Colonic mucosa (tissue), 4 donors: ENCODE results near the gene SRSF5. TPM values are rescaled to one million over a fixed set of nuclear protein-coding genes. Genes with fewer than 3 reads are reported as not detected.

Experiments used
- DNase-seq: peaks from one replicate; pipeline ENCODE4 v3.0.0-alpha.2; 2020
- H3K27ac ChIP-seq: fragments of 200-600 bp; one replicate; pipeline ENCODE4 v1.8.0; 2021
- H3K27me3 ChIP-seq: fragments of 200-600 bp; one replicate; pipeline ENCODE4 v1.8.0; 2021
- H3K36me3 ChIP-seq: fragments of 200-600 bp; one replicate; pipeline ENCODE4 v1.8.0; 2021
- H3K4me1 ChIP-seq: fragments of 200-600 bp; one replicate; pipeline ENCODE4 v1.8.0; 2021; ENCODE audit warnings: mild to moderate bottlenecking
- H3K4me3 ChIP-seq: fragments of 200-600 bp; one replicate; pipeline ENCODE4 v1.8.0; 2021
- H3K9ac ChIP-seq, 2 donors: one replicate each; pipeline ENCODE4 v1.7.0; 2013; ENCODE audit warnings: control low read depth in 2 of 2, low read depth in 2 of 2, low read length in 2 of 2
- H3K9me3 ChIP-seq: fragments of 200-600 bp; one replicate; pipeline ENCODE4 v1.8.0; 2021
- intact Hi-C: fragments of 100-400 bp; cut with DNase I; formaldehyde crosslinking; loops from one replicate; pipeline ENCODE4 v1.14.1; 2022
- total RNA-seq, 2 donors: library from RNA; stranded (reverse); fragmentation: NEBNext Ultra II Directional in 1 of 2; extraction: Animal tissue kit (Norgen Biotek cat#: 25700) in 1 of 2; gene quantifications; one replicate each; pipeline ENCODE4 v1.2.1, GENCODE V29; 2021
- TF ChIP-seq, protein P1 (sequence below): fragments of 200-600 bp; IDR thresholded peaks from one replicate; pipeline ENCODE4 v1.8.0; 2022; ENCODE audit warnings: antibody characterized with exemption, mild to moderate bottlenecking
- donor health status: healthy.
- donor health status: DM: no; HTN: no; CAD: no.
- donor health status: DM: no; HTN: no; CAD: no.

The SRSF5 gene
- total RNA-seq, 2 donors from 2014 or later = 198 to 206 TPM

DNA sequence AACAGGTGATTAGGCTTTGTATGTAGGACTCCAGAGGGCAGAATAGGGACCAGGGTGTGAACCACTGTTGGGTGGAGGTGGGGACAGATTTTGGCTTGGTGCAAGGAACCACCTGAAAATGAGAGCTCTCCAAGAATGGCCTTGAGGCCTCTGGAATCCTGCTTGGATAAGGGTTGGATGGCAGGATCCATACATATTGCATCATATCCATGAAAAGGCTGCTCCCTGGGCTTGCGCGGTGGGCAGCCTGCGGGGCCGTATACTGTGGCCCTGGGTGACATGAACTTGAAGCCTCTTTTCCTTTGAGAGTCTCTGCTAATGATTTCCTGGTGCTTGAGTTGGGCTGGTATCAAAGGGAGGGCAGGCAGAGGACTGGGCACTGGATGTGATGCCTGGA is 31.4 kb downstream of the SRSF5 start:
- TF ChIP-seq, protein P1, sequence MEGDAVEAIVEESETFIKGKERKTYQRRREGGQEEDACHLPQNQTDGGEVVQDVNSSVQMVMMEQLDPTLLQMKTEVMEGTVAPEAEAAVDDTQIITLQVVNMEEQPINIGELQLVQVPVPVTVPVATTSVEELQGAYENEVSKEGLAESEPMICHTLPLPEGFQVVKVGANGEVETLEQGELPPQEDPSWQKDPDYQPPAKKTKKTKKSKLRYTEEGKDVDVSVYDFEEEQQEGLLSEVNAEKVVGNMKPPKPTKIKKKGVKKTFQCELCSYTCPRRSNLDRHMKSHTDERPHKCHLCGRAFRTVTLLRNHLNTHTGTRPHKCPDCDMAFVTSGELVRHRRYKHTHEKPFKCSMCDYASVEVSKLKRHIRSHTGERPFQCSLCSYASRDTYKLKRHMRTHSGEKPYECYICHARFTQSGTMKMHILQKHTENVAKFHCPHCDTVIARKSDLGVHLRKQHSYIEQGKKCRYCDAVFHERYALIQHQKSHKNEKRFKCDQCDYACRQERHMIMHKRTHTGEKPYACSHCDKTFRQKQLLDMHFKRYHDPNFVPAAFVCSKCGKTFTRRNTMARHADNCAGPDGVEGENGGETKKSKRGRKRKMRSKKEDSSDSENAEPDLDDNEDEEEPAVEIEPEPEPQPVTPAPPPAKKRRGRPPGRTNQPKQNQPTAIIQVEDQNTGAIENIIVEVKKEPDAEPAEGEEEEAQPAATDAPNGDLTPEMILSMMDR = no peak
- Histone ChIP-seq H3K9me3 (no peaks in the 10 kb centered on the region), H3K4me1 (no peaks in the 10 kb centered on the region), H3K9ac (no peak overlapping the region), H3K27ac (no peak overlapping the region), H3K4me3 (no peak overlapping the region), H3K36me3 (no peaks in the 10 kb centered on the region), H3K27me3 (no peaks in the 10 kb centered on the region)
- intact Hi-C loops = no loop called here
- DNase-seq = no peak

DNA sequence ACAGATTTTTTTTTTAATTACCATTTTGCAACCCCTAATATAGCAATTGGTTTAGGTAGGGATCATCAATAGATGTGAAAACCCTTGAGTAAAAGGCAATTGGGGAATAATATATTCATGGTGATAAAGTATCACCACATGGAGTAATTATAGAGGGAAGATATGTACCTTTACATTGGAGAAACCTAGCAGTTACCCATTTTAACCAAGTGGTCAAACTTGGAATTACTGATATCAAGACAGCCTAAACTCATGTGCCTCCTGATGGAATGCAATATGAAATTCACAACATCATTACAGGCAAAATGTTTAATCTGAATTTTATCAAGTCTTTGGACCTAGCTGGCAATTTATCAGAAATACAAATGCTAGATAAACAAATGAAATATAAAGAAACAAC is 36.8 kb downstream of the SRSF5 start:
- no peaks in the 10 kb centered on the region for H3K36me3 ChIP-seq
- no peak overlapping the region for H3K4me3 ChIP-seq
- H3K27ac ChIP-seq = no peak overlapping the region
- TF ChIP-seq, protein P1 = no peak
- H3K27me3 ChIP-seq = no peaks in the 10 kb centered on the region
- no peaks in the 10 kb centered on the region for H3K9me3 ChIP-seq
- intact Hi-C loops = no loop called here
- DNase-seq = no peak
- H3K4me1 ChIP-seq = no peaks in the 10 kb centered on the region
- H3K9ac ChIP-seq = no peak overlapping the region

DNA sequence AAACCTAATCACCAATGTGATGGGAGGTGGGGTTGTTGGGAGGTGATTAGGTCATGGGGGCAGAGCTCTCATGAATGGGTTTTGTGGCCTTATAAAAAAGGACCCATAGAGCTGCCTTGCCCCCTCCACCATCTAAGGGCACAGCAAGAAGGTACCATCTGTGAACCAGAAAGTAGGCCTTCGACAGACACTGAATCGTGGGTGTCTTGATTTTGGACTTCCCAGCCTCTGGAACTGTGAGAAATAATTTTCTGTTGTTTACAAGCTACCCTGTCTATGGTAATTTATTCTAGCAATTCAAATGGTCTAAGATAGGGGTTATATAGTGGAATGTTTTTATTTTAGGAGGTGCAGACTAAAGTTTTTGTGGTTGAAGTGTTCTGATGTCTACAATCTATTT is 38.0 kb downstream of the SRSF5 start:
- no peaks in the 10 kb centered on the region for H3K4me1 ChIP-seq
- H3K27me3 ChIP-seq = no peaks in the 10 kb centered on the region
- TF ChIP-seq, protein P1 = no peak
- H3K9me3 ChIP-seq = no peaks in the 10 kb centered on the region
- no peak overlapping the region for H3K4me3 ChIP-seq
- H3K36me3 ChIP-seq = no peaks in the 10 kb centered on the region
- H3K9ac ChIP-seq = no peak overlapping the region
- no peak overlapping the region for H3K27ac ChIP-seq
- DNase-seq = no peak
- intact Hi-C loops = no loop called here

DNA sequence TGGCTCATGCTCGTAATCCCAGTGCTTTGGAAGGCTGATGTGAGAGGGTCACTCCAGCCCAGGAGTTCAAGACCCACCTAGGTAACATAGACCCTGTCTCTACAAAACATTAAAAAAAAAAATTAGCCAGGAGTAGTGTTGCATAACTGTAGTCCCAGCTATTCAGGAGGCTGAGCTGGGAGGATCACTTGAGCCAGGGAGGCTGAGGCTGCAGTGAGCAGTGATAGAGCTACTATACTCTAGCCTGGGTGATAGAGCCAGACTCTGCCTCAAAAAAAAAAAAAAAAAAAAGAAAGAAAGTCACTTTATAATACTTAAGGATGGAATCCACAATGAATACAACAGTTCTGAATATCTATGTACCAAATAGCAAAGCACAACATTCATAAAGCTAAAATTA is 40.2 kb downstream of the SRSF5 start:
- Histone ChIP-seq H3K9ac (no peak overlapping the region), H3K27ac (no peak overlapping the region), H3K9me3 (no peaks in the 10 kb centered on the region), H3K4me1 (no peaks in the 10 kb centered on the region), H3K27me3 (no peaks in the 10 kb centered on the region), H3K4me3 (no peak overlapping the region), H3K36me3 (no peaks in the 10 kb centered on the region)
- TF ChIP-seq, protein P1 = no peak
- intact Hi-C loops = no loop called here
- no peak for DNase-seq

DNA sequence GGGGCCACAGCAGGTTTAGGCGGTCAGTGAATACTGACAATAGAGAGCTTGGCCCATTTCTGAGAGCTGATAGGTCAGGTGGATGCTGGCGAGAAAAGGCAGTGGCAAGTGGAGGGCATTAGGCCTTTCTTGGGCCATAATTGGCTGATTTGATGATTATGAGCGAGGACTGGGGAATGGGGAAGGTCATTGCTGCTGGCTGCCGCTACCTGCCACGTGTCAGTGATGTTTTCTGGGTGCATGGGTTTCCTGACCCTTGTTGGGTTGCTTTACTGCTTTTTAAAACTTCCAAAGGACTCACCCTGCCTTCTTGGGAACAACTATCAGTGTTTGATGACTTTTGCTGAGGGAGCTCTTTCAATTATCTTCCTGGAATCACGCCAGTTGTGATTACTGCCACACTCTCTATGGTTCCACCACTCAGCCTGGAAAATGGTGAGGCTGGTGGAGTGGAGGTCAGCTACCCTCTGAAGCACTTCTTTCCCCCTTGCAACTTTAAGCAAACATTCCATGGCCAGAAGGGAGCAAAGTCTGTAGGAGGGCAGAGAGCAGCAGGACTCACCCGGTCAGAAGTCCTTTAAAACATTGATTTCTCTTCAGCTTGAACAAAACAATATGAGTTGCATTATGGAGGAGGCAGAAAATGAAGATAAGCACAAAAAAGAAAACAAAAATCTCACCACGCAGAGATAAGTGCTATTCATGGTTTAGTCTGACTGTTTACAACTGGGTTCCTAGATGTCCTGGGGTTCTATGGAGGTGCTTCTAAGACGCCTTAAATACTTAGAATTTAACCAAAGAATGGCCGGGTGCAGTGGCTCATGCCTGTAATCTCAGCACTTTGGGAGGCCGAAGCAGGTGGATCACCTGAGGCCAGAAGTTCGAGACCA is 42.2 kb downstream of the SRSF5 start:
- Histone ChIP-seq H3K36me3 (no peaks in the 10 kb centered on the region), H3K4me3 (no peak overlapping the region), H3K27me3 (no peaks in the 10 kb centered on the region), H3K4me1 (no peaks in the 10 kb centered on the region), H3K9ac (no peak overlapping the region), H3K27ac (no peak overlapping the region), H3K9me3 (no peaks in the 10 kb centered on the region)
- intact Hi-C loops = no loop called here
- no peak for DNase-seq
- TF ChIP-seq, protein P1 = no peak
